K562 (cell line): Measurements from ENCODE around the gene CATSPER4. TPM values are rescaled to one million over a fixed set of nuclear protein-coding genes. Genes with fewer than 3 reads are reported as not detected.
A peak's percentile ranks its signal among the peaks of the same experiment; 100 is the strongest.

ENCODE experiments used
- CBFA2T3 ChIP-seq: fragments of 450-650 bp; IDR thresholded peaks from 2 replicates; pipeline ENCODE4 v1.6.1; 2017
- E4F1 ChIP-seq: fragments of 250-450 bp; sonication (Bioruptor Pico); IDR thresholded peaks from 2 replicates; pipeline ENCODE4 v1.5.0; 2021; ENCODE audit warnings: mild to moderate bottlenecking, borderline replicate concordance
- KDM5B ChIP-seq: fragments of 200-600 bp; sonication (generic); IDR thresholded peaks from 2 replicates; pipeline ENCODE4 v1.6.1; 2012; ENCODE audit warnings: low read depth, mild to moderate bottlenecking, moderate library complexity, low read length, control low read depth, inconsistent platforms; ENCODE audit not compliant: insufficient replicate concordance
- MCM5 ChIP-seq: fragments of 450-650 bp; IDR thresholded peaks from 2 replicates; pipeline ENCODE4 v1.6.1; 2016; ENCODE audit warnings: low read depth
- MED1 ChIP-seq: sonication (generic); formaldehyde crosslinking; IDR thresholded peaks from 2 replicates; pipeline ENCODE4 v1.8.1; 2023; ENCODE audit warnings: missing genetic modification reagents, borderline replicate concordance
- MEIS2 ChIP-seq: fragments of 450-650 bp; IDR thresholded peaks from 2 replicates; pipeline ENCODE4 v1.6.1; 2014; ENCODE audit warnings: mild to moderate bottlenecking; ENCODE audit not compliant: partially characterized antibody
- NBN ChIP-seq: fragments of 450-650 bp; IDR thresholded peaks from 2 replicates; pipeline ENCODE4 v1.6.1; 2016; ENCODE audit warnings: low read depth, mild to moderate bottlenecking
- RBM22 ChIP-seq: fragments of 200-400 bp; formaldehyde crosslinking; IDR thresholded peaks from 2 replicates; pipeline ENCODE4 v1.6.1; 2018; ENCODE audit warnings: low read length, low read depth; ENCODE audit not compliant: poor library complexity, severe bottlenecking
- SLC30A9 ChIP-seq: fragments of 250-450 bp; sonication (Bioruptor Pico); IDR thresholded peaks from 2 replicates; pipeline ENCODE4 v1.8.0; 2022; ENCODE audit warnings: mild to moderate bottlenecking, moderate library complexity
- TAF7 ChIP-seq: fragments of 450-650 bp; IDR thresholded peaks from 2 replicates; pipeline ENCODE4 v1.6.1; 2016; ENCODE audit warnings: missing genetic modification characterization, missing compliant biosample characterization
- TEAD1 ChIP-seq, 2 experiments: fragments of 450-650 bp in 1 of 2; sonication (generic) in 1 of 2; formaldehyde crosslinking; IDR thresholded peaks; 2 replicates each; pipeline versions ENCODE4 v1.4.0 to v1.8.0; 2020 to 2022; ENCODE audit warnings: mild to moderate bottlenecking in 2 of 2, missing genetic modification reagents in 1 of 2
- ZBTB12 ChIP-seq: fragments of 250-450 bp; sonication (Bioruptor Pico); IDR thresholded peaks from 2 replicates; pipeline ENCODE4 v1.4.0; 2020
- ZBTB7A ChIP-seq: IDR thresholded peaks from 2 replicates; pipeline ENCODE4 v1.6.1; 2011; ENCODE audit warnings: low read depth, mild to moderate bottlenecking, low read length, moderate library complexity, borderline replicate concordance; ENCODE audit not compliant: control insufficient read depth
- ZFX ChIP-seq: sonication (generic); formaldehyde crosslinking; IDR thresholded peaks from 2 replicates; pipeline ENCODE4 v1.8.0; 2022; ENCODE audit warnings: mild to moderate bottlenecking, missing genetic modification reagents, moderate library complexity
- ZNF280B ChIP-seq: fragments of 250-450 bp; sonication (Bioruptor Pico); IDR thresholded peaks from 2 replicates; pipeline ENCODE4 v1.5.1; 2021; ENCODE audit warnings: mild to moderate bottlenecking
- ZNF507 ChIP-seq: conservative IDR thresholded peaks from 2 replicates; pipeline ENCODE4 v1.6.1; 2017; ENCODE audit warnings: missing genetic modification characterization, missing compliant biosample characterization
- polyA plus RNA-seq, 8 experiments: library from polyadenylated mRNA; depleted of rRNA in 4 of 8; stranded (reverse) in 5 of 8; unstranded in 3 of 8; fragments of >200 nt; fragmentation: Nextera tagmentation in 2 of 8; fragmentation: Illumina TruSeq in 1 of 8; extraction: Ambion mirVana in 2 of 8; extraction: Trizol in 1 of 8; gene quantifications; 2 replicates each; pipeline versions ENCODE4 v1.2.1 to v1.2.3, GENCODE V29; 2011 to 2014; ENCODE audit warnings: inconsistent platforms in 1 of 8, missing spikeins in 1 of 8
- total RNA-seq, 7 experiments: library from RNA; depleted of rRNA in 6 of 7; stranded (reverse); fragments of >200 nt in 6 of 7; fragmentation: Illumina TruSeq in 2 of 7; extraction: Trizol in 2 of 7; gene quantifications; 2 replicates each; pipeline versions ENCODE4 v1.2.1 to v1.2.3, GENCODE V29; 2011 to 2021; ENCODE audit warnings: low replicate concordance in 1 of 7
- TF ChIP-seq, protein P1 (sequence below): sonication (generic); formaldehyde crosslinking; IDR thresholded peaks from 2 replicates; pipeline ENCODE4 v1.8.0; 2022; ENCODE audit warnings: missing genetic modification reagents, mild to moderate bottlenecking, borderline replicate concordance
- TF ChIP-seq, protein P2 (sequence below): fragments of 450-650 bp; IDR thresholded peaks from 2 replicates; pipeline ENCODE4 v1.6.1; 2016; ENCODE audit warnings: antibody characterized with exemption

CATSPER4 gene
- total and polyA plus RNA-seq, 9 of the 15 experiments (the other 6 are each of a cell fraction or from before 2014, with no cell fraction given), result 0.04 to 0.13 TPM; not detected in 7

DNA sequence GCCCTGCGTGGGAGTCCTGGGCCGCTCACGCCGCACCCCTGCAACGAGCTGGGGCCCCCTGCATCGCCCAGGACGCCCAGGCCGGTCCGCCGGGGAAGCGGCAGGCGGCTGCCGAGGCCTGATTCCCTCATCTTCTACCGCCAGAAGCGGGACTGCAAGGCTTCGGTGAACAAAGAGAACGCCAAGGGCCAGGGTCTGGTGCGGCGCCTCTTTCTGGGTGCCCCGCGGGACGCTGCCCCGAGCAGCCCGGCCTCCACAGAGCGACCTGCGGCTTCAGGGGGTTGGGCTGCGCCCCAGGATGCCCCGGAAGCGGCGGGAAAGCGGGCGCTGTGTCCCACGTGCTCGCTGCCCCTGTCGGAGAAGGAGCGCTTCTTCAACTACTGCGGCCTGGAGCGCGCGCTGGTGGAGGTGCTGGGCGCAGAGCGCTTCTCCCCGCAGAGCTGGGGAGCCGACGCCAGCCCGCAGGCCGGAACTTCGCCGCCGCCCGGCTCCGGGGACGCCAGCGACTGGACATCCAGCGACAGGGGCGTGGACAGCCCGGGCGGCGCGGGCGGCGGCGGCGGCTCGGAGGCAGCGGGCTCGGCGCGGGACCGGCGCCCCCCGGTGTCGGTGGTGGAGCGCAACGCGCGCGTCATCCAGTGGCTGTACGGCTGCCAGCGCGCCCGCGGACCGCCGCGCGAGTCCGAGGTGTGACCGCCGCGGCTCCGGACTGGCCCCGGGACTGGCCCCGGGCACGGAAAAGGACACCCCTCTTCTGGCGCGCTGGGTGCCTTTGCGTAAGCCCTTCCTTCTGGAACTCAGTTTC lies 28.8 kb upstream of the CATSPER4 start (continued):
- TF ChIP-seq, protein P1, sequence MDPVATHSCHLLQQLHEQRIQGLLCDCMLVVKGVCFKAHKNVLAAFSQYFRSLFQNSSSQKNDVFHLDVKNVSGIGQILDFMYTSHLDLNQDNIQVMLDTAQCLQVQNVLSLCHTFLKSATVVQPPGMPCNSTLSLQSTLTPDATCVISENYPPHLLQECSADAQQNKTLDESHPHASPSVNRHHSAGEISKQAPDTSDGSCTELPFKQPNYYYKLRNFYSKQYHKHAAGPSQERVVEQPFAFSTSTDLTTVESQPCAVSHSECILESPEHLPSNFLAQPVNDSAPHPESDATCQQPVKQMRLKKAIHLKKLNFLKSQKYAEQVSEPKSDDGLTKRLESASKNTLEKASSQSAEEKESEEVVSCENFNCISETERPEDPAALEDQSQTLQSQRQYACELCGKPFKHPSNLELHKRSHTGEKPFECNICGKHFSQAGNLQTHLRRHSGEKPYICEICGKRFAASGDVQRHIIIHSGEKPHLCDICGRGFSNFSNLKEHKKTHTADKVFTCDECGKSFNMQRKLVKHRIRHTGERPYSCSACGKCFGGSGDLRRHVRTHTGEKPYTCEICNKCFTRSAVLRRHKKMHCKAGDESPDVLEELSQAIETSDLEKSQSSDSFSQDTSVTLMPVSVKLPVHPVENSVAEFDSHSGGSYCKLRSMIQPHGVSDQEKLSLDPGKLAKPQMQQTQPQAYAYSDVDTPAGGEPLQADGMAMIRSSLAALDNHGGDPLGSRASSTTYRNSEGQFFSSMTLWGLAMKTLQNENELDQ (CRISPR knock-in tag), result peak; percentile 42; the same call in 1 of the 2 replicates
- no peak for TF ChIP-seq RBM22
- no peak for TF ChIP-seq MED1
- peak; percentile 77 for TF ChIP-seq KDM5B
- TF ChIP-seq E4F1 (CRISPR knock-in tag), result no peak
- no peak for TF ChIP-seq MCM5
- no peak for TF ChIP-seq SLC30A9 (CRISPR knock-in tag)
- TF ChIP-seq TEAD1 (CRISPR knock-in tag; IDR thresholded peaks at IDR 0.05), result peak; percentile 76 to 91; a peak in 3 of 4 replicates
- 0 out of 2 replicates have a peak, but pooled peaks have one; percentile 39 for TF ChIP-seq NBN
- TF ChIP-seq ZFX, result peak; percentile 96
- TF ChIP-seq CBFA2T3, result 0 out of 2 replicates have a peak, but pooled peaks have one; percentile 11
- TF ChIP-seq, protein P2, sequence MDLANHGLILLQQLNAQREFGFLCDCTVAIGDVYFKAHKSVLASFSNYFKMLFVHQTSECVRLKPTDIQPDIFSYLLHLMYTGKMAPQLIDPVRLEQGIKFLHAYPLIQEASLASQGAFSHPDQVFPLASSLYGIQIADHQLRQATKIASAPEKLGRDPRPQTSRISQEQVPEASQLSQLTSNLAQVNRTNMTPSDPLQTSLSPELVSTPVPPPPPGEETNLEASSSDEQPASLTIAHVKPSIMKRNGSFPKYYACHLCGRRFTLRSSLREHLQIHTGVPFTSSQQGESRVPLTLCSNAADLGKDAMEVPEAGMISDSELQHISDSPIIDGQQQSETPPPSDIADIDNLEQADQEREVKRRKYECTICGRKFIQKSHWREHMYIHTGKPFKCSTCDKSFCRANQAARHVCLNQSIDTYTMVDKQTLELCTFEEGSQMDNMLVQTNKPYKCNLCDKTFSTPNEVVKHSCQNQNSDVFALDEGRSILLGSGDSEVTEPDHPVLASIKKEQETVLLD, result no peak
- peak; percentile 27 for TF ChIP-seq MEIS2
- TF ChIP-seq ZBTB12 (CRISPR knock-in tag), result 0 out of 2 replicates have a peak, but pooled peaks have one; percentile 24
- no peak for TF ChIP-seq ZNF507 (tag)
- TF ChIP-seq ZBTB7A, result peak; percentile 71; the same call in 1 of the 2 replicates
- no peak for TF ChIP-seq TAF7 (tag)
- TF ChIP-seq ZNF280B (CRISPR knock-in tag), result no peak
